C1 segment of cervical spinal cord (tissue), 14 donors: Measurements from ENCODE around the gene ZNF282.
"Not testable (repeated sequence)": the region's sequence is repeated elsewhere in the genome, so short reads cannot be mapped to it uniquely, and the experiment has no call there.

ENCODE experiments used
- DNase-seq, 14 donors: peaks; one replicate each; lab custom pipeline; 2025; lab: John Stamatoyannopoulos, UW

The ZNF282 gene

DNA sequence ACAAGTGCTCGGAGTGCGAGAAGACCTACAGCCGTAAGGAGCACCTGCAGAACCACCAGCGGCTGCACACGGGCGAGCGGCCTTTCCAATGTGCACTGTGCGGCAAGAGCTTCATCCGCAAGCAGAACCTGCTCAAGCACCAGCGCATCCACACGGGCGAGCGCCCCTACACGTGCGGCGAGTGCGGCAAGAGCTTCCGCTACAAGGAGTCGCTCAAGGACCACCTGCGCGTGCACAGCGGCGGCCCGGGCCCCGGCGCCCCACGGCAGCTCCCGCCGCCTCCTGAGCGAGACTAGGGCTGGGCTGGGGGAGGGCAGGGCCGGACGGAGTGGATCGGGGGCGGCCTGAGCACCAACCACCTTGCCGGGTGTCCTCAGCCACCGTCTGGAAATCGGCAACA is 29.0 kb downstream of the ZNF282 start:
- DNase-seq, result no peak

DNA sequence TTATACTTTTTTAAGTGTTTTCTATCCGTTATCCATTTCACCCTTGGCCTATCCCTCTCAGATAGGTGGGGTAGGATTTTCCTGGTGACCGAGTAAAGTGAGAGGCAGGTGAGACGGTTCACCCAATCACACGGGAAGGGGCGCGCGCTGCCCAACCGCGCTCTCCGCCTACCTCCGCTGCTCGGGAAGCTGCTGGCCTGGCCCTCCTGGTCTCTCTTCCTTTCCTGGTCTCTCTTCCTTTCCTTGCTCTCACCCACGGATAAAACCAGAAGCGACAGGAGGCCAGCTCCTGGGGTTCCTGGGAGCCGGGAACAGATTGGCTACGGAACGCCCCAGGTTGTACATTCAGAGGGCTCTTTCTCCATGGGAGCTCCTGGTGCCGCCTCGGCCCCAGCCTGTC is 29.8 kb downstream of the ZNF282 start:
- no peak for DNase-seq

GRCh38 chr7:149225656-149226055 is 30.3 kb downstream of the ZNF282 start:
- DNase-seq, result no peak

- DNase-seq, result not testable (repeated sequence)
These were observed 31.0 kb downstream of the ZNF282 start for GRCh38 chr7:149226366-149226765.

- DNase-seq, result no peak
These were observed 31.6 kb downstream of the ZNF282 start for GRCh38 chr7:149226840-149227494.

GRCh38 chr7:149228831-149229471 is 33.6 kb downstream of the ZNF282 start:
- DNase-seq, result no peak

- no peak for DNase-seq
These were observed 34.2 kb downstream of the ZNF282 start for GRCh38 chr7:149229526-149229925.

DNA sequence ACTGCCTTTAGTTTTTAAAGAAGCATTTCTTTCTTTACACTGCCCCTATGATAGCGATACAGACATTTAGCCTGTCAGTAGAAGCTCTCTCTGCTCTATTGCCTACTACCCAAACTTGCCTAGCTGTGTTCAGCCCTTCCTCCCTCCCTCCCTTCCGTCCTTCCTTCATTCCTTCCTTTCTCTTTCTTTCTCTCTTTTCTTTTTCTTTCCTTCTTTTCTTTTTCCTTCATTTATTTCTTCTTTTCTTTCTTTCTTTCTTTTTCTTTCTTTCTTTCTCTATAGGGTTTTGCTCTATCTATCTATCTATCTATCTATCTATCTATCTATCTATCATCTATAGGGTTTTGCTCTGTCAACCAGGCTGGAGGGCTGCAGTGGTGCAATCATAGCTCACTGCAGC is 37.0 kb downstream of the ZNF282 start:
- no peak for DNase-seq

DNA sequence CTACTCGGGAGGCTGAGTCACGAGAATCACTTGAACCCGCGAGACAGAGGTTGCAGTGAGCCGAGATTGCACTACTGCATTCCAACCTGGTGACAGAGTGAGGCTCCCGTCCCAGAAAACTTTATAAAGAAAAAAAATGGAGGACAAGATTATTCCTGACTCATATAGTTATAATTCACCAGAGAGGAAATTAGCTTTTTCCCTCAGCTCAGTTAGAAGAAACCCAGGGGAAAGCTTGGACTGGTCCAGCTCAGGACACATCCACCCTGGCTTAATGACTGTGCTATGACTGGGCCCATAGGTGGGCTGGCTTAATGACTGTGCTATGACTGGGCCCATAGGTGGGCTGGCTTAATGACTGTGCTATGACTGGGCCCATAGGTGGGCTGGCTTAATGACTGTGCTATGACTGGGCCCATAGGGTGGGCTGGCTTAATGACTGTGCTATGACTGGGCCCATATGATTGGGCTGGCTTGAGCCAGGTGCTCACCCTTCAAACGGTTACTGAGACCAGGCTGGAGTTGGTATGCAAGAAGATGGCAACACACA is 38.4 kb downstream of the ZNF282 start:
- DNase-seq, result not testable (repeated sequence)

- DNase-seq, result no peak
These were observed 42.2 kb downstream of the ZNF282 start for GRCh38 chr7:149237502-149237901.

- DNase-seq, result no peak
These were observed 42.7 kb downstream of the ZNF282 start for GRCh38 chr7:149238051-149238450.

GRCh38 chr7:149239345-149240143 is 44.2 kb downstream of the ZNF282 start, which contains the start of gene ZNF212:
TSS of gene ZNF212 (plus strand) at chr7:149239651. CDS start at chr7:149239779, 128 bp downstream.
- peak; percentile 22 to 90 (median 84) for DNase-seq

GRCh38 chr7:149240637-149241036 is 45.3 kb downstream of the ZNF282 start:
- DNase-seq, result no peak

GRCh38 chr7:149241696-149242095 is 46.4 kb downstream of the ZNF282 start:
- no peak for DNase-seq

- DNase-seq, result no peak
These were observed 49.9 kb downstream of the ZNF282 start for GRCh38 chr7:149245244-149245643.

DNA sequence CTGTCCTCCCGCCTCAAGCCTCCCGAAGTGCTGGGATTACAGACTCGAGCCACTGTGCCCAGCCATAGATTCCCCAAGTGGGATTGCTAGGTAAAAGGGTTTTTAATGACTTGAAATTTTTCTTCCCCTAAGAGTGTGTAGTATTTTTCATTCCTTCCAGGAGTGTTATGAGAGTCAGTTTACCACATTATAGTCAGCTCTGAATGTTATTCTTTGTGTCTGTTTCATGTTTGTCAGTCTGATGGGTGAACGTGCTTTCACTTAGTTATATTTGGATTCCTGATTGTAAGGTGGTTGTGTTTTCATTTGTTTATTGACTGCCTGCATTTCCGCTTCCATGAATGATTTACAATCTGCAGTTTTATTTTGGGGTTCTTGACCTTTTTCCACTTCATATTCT is 50.4 kb downstream of the ZNF282 start:
- no peak for DNase-seq

- no peak for DNase-seq
These were observed 53.4 kb downstream of the ZNF282 start for GRCh38 chr7:149248777-149249176.

DNA sequence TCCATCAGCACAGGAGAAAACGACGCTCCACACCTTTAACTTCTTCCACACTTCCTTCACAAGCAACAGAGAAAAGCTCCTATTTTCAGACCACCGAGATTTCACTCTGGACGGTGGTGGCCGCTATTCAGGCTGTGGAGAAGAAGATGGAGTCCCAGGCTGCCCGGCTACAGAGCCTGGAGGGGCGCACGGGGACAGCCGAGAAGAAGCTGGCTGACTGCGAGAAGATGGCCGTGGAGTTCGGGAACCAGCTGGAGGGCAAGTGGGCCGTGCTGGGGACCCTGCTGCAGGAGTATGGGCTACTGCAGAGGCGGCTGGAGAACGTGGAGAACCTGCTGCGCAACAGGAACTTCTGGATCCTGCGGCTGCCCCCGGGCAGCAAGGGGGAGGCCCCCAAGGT is 54.8 kb downstream of the ZNF282 start:
- not testable (repeated sequence) for DNase-seq

GRCh38 chr7:149251518-149251917 is 56.2 kb downstream of the ZNF282 start:
- DNase-seq, result not testable (repeated sequence)

DNA sequence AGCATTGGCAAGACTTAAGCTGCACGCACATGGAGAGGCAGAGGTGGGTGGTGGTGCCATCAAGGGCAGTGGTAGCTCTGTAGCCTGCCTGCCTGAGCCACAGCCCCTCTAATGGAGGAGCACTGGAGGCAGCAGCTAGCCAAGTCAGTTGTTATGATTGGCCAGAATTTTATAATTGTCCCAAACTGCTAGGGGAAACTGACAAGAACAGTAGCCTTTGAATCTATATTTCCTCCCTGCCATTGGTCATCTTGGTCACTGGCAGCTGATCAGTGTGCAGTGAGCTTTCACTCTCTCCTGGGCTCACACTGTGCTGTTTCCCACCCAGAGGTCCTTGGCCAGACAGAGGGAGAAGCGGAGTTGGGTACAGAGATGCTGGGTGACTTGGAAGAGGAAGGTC is 57.0 kb downstream of the ZNF282 start:
- no peak for DNase-seq

DNA sequence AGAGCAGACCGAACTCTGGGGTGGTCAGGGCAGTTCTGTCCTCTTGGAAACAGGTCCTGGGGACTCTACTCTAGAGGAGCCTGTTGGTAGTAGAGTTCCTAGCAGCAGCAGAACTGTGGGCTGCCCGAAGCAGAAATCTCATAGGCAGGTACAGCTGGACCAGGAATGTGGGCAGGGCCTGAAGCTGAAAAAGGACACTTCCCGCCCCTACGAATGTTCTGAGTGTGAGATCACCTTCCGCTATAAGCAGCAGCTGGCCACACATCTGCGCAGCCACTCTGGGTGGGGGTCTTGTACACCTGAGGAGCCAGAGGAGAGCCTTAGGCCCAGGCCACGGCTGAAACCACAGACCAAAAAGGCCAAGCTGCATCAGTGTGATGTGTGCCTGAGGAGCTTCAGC is 58.3 kb downstream of the ZNF282 start:
- no peak for DNase-seq

DNA sequence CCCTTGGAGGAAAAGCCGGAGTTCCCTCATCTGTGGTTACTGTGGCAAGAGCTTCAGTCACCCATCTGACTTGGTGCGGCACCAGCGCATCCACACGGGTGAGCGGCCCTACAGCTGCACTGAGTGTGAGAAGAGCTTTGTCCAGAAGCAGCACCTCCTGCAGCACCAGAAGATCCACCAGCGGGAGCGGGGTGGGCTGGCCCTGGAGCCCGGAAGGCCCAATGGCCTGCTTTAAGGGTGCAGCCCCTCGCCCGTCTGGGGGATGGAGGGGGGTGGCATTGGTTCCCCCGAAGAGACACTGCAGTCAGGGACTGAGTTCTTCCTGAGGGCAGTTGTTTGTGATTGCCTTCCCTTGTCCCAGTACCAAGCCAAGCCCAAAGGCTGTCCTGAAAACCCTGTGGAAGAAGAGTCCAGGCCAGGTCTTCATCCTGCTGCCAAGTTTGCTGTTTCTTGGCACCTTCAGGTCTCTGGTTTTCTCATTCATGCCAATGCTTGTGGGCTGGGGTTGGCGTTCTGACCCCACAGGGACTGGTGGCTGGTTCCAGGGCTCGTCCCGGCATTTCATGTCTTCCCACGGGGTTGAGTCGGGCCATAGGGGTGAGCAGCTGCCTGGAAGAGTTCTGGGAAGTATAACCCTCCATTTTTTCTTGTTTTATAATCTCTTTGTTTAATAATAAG is 59.0 kb downstream of the ZNF282 start:
- peak in 5 of 14 donors; percentile 11 to 31 (median 27) for DNase-seq
